CD4-positive, alpha-beta T cell (primary cell): Measurements from ENCODE around the gene CEMIP2. TPM values are rescaled to one million over a fixed set of nuclear protein-coding genes. Genes with fewer than 3 reads are reported as not detected.

Experiments
- ATAC-seq: fragments of 200-7000 bp; cut with Tn5 transposase; one replicate; pipeline ENCODE4 v1.10.0; 2022; ENCODE audit warnings: mild to moderate bottlenecking; ENCODE audit not compliant: poor library complexity
- CTCF ChIA-PET: fragments of 350-600 bp; sonication (Branson Sonifier 250); formaldehyde crosslinking; loops from one replicate; lab custom pipeline; 2021; ENCODE audit warnings: antibody characterized with exemption, inconsistent platforms; lab: Charles Lee
- POLR2A ChIA-PET: fragments of 350-600 bp; sonication (Branson Sonifier 250); formaldehyde crosslinking; loops from one replicate; lab custom pipeline; 2021; ENCODE audit warnings: antibody characterized with exemption, inconsistent platforms; lab: Charles Lee
- DNase-seq, 14 experiments: peaks; one replicate each; pipeline ENCODE4 v3.0.0-alpha.2; 2013 to 2020; ENCODE audit warnings: mixed read lengths in 2 of 14
- H3K27ac ChIP-seq, 2 donors: one replicate each; pipeline versions ENCODE4 v1.5.1 to v1.7.0; 2013; ENCODE audit warnings: low read length in 2 of 2, low read depth in 1 of 2, mild to moderate bottlenecking in 1 of 2
- H3K27me3 ChIP-seq, 2 experiments: 1 replicate in 1 of 2; 2 replicates in 1 of 2; pipeline versions ENCODE4 v1.6.1 to v1.7.0; 2013; ENCODE audit warnings: low read length in 2 of 2, control low read depth in 1 of 2, mild to moderate bottlenecking in 1 of 2, moderate library complexity in 1 of 2; ENCODE audit not compliant: insufficient read depth in 2 of 2, control insufficient read depth in 1 of 2
- H3K36me3 ChIP-seq: one replicate; pipeline ENCODE4 v1.6.1; 2013; ENCODE audit warnings: low read length, control low read depth; ENCODE audit not compliant: insufficient read depth
- H3K4me1 ChIP-seq: one replicate; pipeline ENCODE4 v1.6.1; 2013; ENCODE audit warnings: low read length, control low read depth; ENCODE audit not compliant: insufficient read depth
- H3K4me3 ChIP-seq: one replicate; pipeline ENCODE4 v1.5.1; 2013; ENCODE audit warnings: mild to moderate bottlenecking, low read length, moderate library complexity
- H3K9me3 ChIP-seq, 2 experiments: 1 replicate in 1 of 2; 2 replicates in 1 of 2; pipeline versions ENCODE4 v1.6.1 to v1.7.0; 2013; ENCODE audit warnings: low read length in 2 of 2, mild to moderate bottlenecking in 2 of 2, control low read depth in 1 of 2, moderate library complexity in 1 of 2; ENCODE audit not compliant: control insufficient read depth in 1 of 2, insufficient read depth in 1 of 2
- H3K27ac Mint-ChIP-seq: one replicate; pipeline ENCODE4 v1.8.0; 2020; ENCODE audit warnings: mixed read lengths
- H3K27me3 Mint-ChIP-seq: one replicate; pipeline ENCODE4 v1.8.0; 2021; ENCODE audit warnings: mixed read lengths
- H3K36me3 Mint-ChIP-seq: one replicate; pipeline ENCODE4 v1.8.0; 2021; ENCODE audit warnings: low read depth, mixed read lengths
- H3K4me1 Mint-ChIP-seq: one replicate; pipeline ENCODE4 v1.8.0; 2021; ENCODE audit warnings: low read depth, mixed read lengths
- H3K4me3 Mint-ChIP-seq: one replicate; pipeline ENCODE4 v1.8.0; 2020; ENCODE audit warnings: mild to moderate bottlenecking, mixed read lengths
- H3K9me3 Mint-ChIP-seq: one replicate; pipeline ENCODE4 v1.8.0; 2020; ENCODE audit warnings: mixed read lengths
- intact Hi-C, 2 experiments: fragments of 100-400 bp; cut with DNase I in 1 of 2; cut with micrococcal nuclease in 1 of 2; formaldehyde crosslinking; loops; one replicate each; pipeline versions ENCODE4 v1.15.1 to v1.9.0; 2023 to 2025; cut with DNase I, micrococcal nuclease
- total RNA-seq, 174 experiments: library from RNA in 2 of 174; stranded (reverse) in 2 of 174; gene quantifications; one replicate each; pipeline ENCODE4 v1.2.3 and lab custom pipeline; 2021 to 2026
- TF ChIP-seq, protein P1 (sequence below): fragments of 200-600 bp; IDR thresholded peaks from one replicate; pipeline ENCODE4 v1.8.0; 2022; ENCODE audit warnings: antibody characterized with exemption, mild to moderate bottlenecking

The CEMIP2 gene
- total RNA-seq, 2 experiments from 2014 or later = 301 to 305 TPM

DNA sequence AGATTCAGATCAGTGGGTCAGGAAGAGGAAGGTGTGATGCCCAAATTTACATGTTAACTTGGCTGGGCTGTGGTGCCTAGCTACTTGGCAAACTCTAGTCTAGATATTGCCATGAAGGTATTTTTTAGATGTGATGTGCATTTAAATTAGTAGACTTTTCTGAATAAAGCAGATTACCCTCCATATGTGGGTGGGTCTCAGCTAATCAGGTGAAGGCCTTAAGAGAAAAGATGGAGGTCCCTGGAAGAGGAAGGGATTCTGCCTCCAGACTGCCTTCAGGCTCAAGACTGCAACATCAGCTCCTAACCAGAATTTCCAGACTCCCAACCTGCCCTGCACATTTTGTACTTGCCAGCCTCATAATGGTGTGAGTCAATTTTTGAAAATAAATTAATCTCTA is 115.8 kb downstream of the CEMIP2 start:
- H3K27me3 Mint-ChIP-seq = peaks cover 22% of the 10 kb centered on the region
- CTCF ChIA-PET = no interaction called here
- TF ChIP-seq, protein P1, sequence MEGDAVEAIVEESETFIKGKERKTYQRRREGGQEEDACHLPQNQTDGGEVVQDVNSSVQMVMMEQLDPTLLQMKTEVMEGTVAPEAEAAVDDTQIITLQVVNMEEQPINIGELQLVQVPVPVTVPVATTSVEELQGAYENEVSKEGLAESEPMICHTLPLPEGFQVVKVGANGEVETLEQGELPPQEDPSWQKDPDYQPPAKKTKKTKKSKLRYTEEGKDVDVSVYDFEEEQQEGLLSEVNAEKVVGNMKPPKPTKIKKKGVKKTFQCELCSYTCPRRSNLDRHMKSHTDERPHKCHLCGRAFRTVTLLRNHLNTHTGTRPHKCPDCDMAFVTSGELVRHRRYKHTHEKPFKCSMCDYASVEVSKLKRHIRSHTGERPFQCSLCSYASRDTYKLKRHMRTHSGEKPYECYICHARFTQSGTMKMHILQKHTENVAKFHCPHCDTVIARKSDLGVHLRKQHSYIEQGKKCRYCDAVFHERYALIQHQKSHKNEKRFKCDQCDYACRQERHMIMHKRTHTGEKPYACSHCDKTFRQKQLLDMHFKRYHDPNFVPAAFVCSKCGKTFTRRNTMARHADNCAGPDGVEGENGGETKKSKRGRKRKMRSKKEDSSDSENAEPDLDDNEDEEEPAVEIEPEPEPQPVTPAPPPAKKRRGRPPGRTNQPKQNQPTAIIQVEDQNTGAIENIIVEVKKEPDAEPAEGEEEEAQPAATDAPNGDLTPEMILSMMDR = no peak

DNA sequence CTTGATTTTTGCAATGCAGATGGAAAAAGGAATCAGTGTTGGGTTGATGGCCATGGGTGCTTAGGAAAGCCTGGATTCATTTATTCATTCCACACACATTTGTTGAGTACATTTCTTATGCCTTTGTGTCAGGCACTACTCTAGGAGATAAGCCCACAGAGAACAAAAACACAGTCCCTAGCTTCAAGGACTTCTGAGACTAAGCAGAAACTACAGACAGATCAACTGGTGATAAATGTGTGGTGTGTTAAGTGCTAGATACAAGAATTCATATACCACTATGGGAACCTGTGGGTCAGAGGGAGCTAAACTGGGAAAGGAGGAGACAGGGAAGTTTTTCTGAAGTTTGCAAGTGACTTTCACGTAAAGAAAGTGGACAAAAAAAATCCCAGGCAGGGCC is 119.9 kb downstream of the CEMIP2 start:
- H3K4me1 Mint-ChIP-seq = peaks cover 31% of the 10 kb centered on the region
- peaks cover 15% of the 10 kb centered on the region for H3K27me3 Mint-ChIP-seq
- no peaks in the 10 kb centered on the region for H3K9me3 Mint-ChIP-seq
- intact Hi-C loops = no loop called here
- H3K36me3 Mint-ChIP-seq = no peaks in the 10 kb centered on the region
- no peak overlapping the region for H3K4me3 ChIP-seq
- no peak overlapping the region for H3K4me3 Mint-ChIP-seq
- TF ChIP-seq, protein P1 = no peak
- H3K27ac Mint-ChIP-seq = no peak overlapping the region
- ATAC-seq (no peak), DNase-seq (no peak)
- CTCF ChIA-PET = interaction anchor here (0.8 kb wide), 1 partner anchor 15 kb away, joined by 3 read pairs; no protein-coding TSS in a partner anchor
- no peaks in the 10 kb centered on the region for H3K36me3 ChIP-seq
- H3K27me3 ChIP-seq = no peaks in the 10 kb centered on the region
- H3K4me1 ChIP-seq = peaks cover 16% of the 10 kb centered on the region
- no peak overlapping the region for H3K27ac ChIP-seq
- no peaks in the 10 kb centered on the region for H3K9me3 ChIP-seq
- POLR2A ChIA-PET = interaction anchor here (2.0 kb wide), 1 partner anchor 37 kb away, joined by 7 read pairs; no protein-coding TSS in a partner anchor

More for the DNA sequence above, 115.8 kb downstream of the CEMIP2 start:
- Histone ChIP-seq H3K27me3 (no peaks in the 10 kb centered on the region), H3K9me3 (no peaks in the 10 kb centered on the region), H3K4me1 (peaks cover 5% of the 10 kb centered on the region), H3K36me3 (no peaks in the 10 kb centered on the region), H3K27ac (no peak overlapping the region), H3K4me3 (no peak overlapping the region)
- Mint-ChIP-seq H3K4me3 (no peak overlapping the region), H3K9me3 (no peaks in the 10 kb centered on the region), H3K36me3 (no peaks in the 10 kb centered on the region), H3K4me1 (peaks cover 18% of the 10 kb centered on the region), H3K27ac (no peak overlapping the region)
- ATAC-seq (no peak), DNase-seq (no peak)
- POLR2A ChIA-PET = no interaction called here
- intact Hi-C loops = no loop called here

DNA sequence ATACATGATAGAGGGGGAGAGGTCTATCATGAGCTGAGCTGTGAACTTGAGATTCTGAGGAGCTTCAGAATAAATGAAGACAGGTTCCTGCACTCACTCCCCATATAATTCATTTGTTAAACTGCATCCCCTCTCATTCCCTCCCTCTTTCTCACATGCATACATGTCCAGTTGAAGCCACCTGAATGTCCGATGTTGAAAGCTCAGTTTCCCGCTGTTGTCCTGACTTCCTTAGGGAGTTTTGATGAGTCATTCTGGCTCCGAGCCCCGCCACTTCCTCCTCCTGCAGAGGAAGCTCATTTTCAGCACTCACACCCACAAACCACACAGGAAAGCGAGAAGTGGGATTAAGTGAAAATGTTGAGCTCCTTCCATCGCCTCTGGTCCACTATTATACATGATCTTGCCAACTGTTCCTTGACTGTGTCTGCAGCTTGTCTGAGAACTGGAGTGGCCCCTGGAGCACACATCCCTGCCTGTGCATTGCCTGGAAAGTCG is 121.2 kb downstream of the CEMIP2 start:
- H3K27me3 ChIP-seq = no peaks in the 10 kb centered on the region
- DNase-seq (peak in 6 of 14 experiments; percentile 1 to 59 (median 30)), ATAC-seq (no peak)
- H3K4me3 Mint-ChIP-seq = peak overlapping the region; percentile 50
- ChIA-PET POLR2A (interaction anchor here (2.0 to 2.1 kb wide), 2 partner anchors 9 to 38 kb away, joined by 7 read pairs; no protein-coding TSS in a partner anchor), CTCF (no interaction called here)
- H3K36me3 ChIP-seq = no peaks in the 10 kb centered on the region
- H3K27ac Mint-ChIP-seq = no peak overlapping the region
- H3K4me1 Mint-ChIP-seq = peaks cover 31% of the 10 kb centered on the region
- H3K4me1 ChIP-seq = peaks cover 16% of the 10 kb centered on the region
- H3K4me3 ChIP-seq = peak overlapping the region; percentile 4
- peaks cover 6% of the 10 kb centered on the region for H3K27me3 Mint-ChIP-seq
- intact Hi-C loops = no loop called here
- H3K36me3 Mint-ChIP-seq = no peaks in the 10 kb centered on the region
- H3K9me3 ChIP-seq = no peaks in the 10 kb centered on the region
- TF ChIP-seq, protein P1 = no peak
- H3K27ac ChIP-seq = no peak overlapping the region
- H3K9me3 Mint-ChIP-seq = no peaks in the 10 kb centered on the region
